Right lobe of liver (tissue), 6 donors: ENCODE data around the gene IGFBP2. TPM values are rescaled to one million over a fixed set of nuclear protein-coding genes. Genes with fewer than 3 reads are reported as not detected.

Experiments
- ATAC-seq, 4 donors: fragments of 200-7000 bp; cut with Tn5 transposase; one replicate each; pipeline ENCODE4 v1.9.1; 2020; ENCODE audit warnings: mild to moderate bottlenecking in 4 of 4, moderate library complexity in 4 of 4
- DNase-seq, 3 donors: peaks; one replicate each; pipeline ENCODE4 v3.0.0-alpha.2; 2020
- H3K27ac ChIP-seq, 3 donors: fragments of 200-600 bp; one replicate each; pipeline ENCODE4 v1.8.0; 2022
- H3K27me3 ChIP-seq, 2 donors: fragments of 200-600 bp; one replicate each; pipeline ENCODE4 v1.8.0; 2022
- H3K36me3 ChIP-seq, 4 donors: fragments of 200-600 bp; sonication (generic) in 1 of 4; one replicate each; pipeline versions ENCODE4 v1.5.1 to v1.8.0; 2017 to 2022; ENCODE audit warnings: control low read depth in 1 of 4
- H3K4me1 ChIP-seq, 4 donors: fragments of 200-600 bp; sonication (generic) in 1 of 4; one replicate each; pipeline versions ENCODE4 v1.5.1 to v1.8.0; 2017 to 2022; ENCODE audit warnings: control low read depth in 1 of 4
- H3K4me3 ChIP-seq, 3 donors: fragments of 200-600 bp; one replicate each; pipeline ENCODE4 v1.8.0; 2022
- H3K9me3 ChIP-seq, 4 donors: fragments of 200-600 bp; sonication (generic) in 1 of 4; one replicate each; pipeline versions ENCODE4 v1.5.1 to v1.8.0; 2017 to 2022; ENCODE audit warnings: control low read depth in 1 of 4
- CTCF ChIP-seq, 4 donors: fragments of 200-600 bp in 3 of 4; fragments of 450-650 bp in 1 of 4; IDR thresholded peaks; one replicate each; pipeline versions ENCODE4 v1.5.1 to v1.8.0; 2016 to 2022; ENCODE audit warnings: antibody characterized with exemption in 4 of 4, mild to moderate bottlenecking in 2 of 4
- POLR2A ChIP-seq: fragments of 450-650 bp; IDR thresholded peaks from one replicate; pipeline ENCODE4 v1.6.1; 2017; ENCODE audit warnings: antibody characterized with exemption, mild to moderate bottlenecking
- WGBS: methylation state at CpG from one replicate; pipeline ENCODE4 v1.1.6; 2018; ENCODE audit warnings: low coverage, low lambda C conversion rate; ENCODE audit not compliant: insufficient coverage; ENCODE audit errors: missing lambda C conversion rate; 5-methylcytosine and 5-hydroxymethylcytosine counted together
- intact Hi-C, 2 donors: fragments of 100-400 bp; cut with DNase I; formaldehyde crosslinking; loops; one replicate each; pipeline versions ENCODE4 v1.11.2 to v1.14.1; 2022
- total RNA-seq, 6 experiments: library from RNA; depleted of rRNA in 2 of 6; stranded (reverse); fragments of >200 nt in 2 of 6; fragmentation: NEBNext Ultra II Directional in 3 of 6; extraction: Animal tissue kit (Norgen Biotek cat#: 25700) in 3 of 6; gene quantifications; one replicate each; pipeline versions ENCODE4 v1.1.0 to v1.2.4, GENCODE V29; 2016 to 2023
- donor health status: DM: no; HTN: yes; CAD: no.
- donor health status: DM: no; HTN: no; CAD: no.
- donor health status: DM: no; HTN: no; CAD: no.
- donor health status: DM: no; HTN: yes; CAD: no.
- donor health status: DM: no; HTN: yes; CAD: no.

IGFBP2 gene
- total RNA-seq, 6 experiments from 2014 or later: 276 to 1,091 (median 406) TPM

- intact Hi-C loops: no loop called here
- no peaks in the 10 kb centered on the region for H3K9me3 ChIP-seq
- H3K4me3 ChIP-seq: no peak overlapping the region
- TF ChIP-seq CTCF (IDR thresholded peaks at IDR 0.05) (peak; percentile 56 to 70 (median 59)), POLR2A (no peak)
- peak; percentile 86 to 92 (median 90) for ATAC-seq
- DNase-seq: no peak
- peaks cover 0 to 14% (median 7%) of the 10 kb centered on the region in 4 donors for H3K4me1 ChIP-seq
- H3K27me3 ChIP-seq: peaks cover 0 to 15% of the 10 kb centered on the region in 2 donors
- no peak overlapping the region for H3K27ac ChIP-seq
- 0% methylated on average over 5 of the region's 5 CpGs for WGBS
- H3K36me3 ChIP-seq: no peaks in the 10 kb centered on the region
These were observed 65.7 kb downstream of the IGFBP2 start for GRCh38 chr2:216698895-216699294.

GRCh38 chr2:216700088-216700567 is 66.9 kb downstream of the IGFBP2 start:
- H3K27ac ChIP-seq: no peak overlapping the region
- H3K9me3 ChIP-seq: no peaks in the 10 kb centered on the region
- intact Hi-C loops: no loop called here
- no peak overlapping the region for H3K4me3 ChIP-seq
- no peaks in the 10 kb centered on the region for H3K36me3 ChIP-seq
- peaks cover 0 to 2% (median under 1%) of the 10 kb centered on the region in 4 donors for H3K4me1 ChIP-seq
- H3K27me3 ChIP-seq: peaks cover 0 to 3% of the 10 kb centered on the region in 2 donors
- ATAC-seq: no peak
- no peak for TF ChIP-seq CTCF (IDR thresholded peaks at IDR 0.05)
- no peak for TF ChIP-seq POLR2A
- WGBS: 74% methylated on average over 7 of the region's 7 CpGs
- no peak for DNase-seq

GRCh38 chr2:216700781-216701180 is 67.6 kb downstream of the IGFBP2 start:
- TF ChIP-seq CTCF (IDR thresholded peaks at IDR 0.05) (no peak), POLR2A (no peak)
- Histone ChIP-seq H3K27ac (no peak overlapping the region), H3K36me3 (no peaks in the 10 kb centered on the region), H3K9me3 (no peaks in the 10 kb centered on the region), H3K4me1 (no peaks in the 10 kb centered on the region), H3K27me3 (no peaks in the 10 kb centered on the region), H3K4me3 (no peak overlapping the region)
- WGBS: 47% methylated on average over 5 of the region's 5 CpGs
- ATAC-seq (no peak), DNase-seq (no peak)
- intact Hi-C loops: no loop called here

DNA sequence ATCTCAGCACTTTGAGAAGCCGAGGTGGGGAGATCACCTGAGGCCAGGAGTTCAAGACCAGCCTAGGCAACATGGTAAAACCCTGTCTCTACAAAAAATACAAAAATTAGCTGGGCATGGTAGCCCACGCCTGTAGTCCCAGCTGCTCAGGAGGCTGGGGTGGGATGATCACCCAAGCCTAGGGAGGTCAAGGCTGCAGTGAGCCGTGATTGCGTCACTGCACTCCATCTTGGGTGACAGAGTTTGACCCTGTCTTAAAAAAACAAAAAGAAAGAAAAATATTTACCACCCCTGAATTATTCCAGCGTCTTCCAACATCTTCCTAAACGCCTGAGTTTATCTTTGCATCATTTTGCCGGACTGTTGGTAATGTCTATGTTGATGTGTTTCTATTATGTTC is 68.3 kb downstream of the IGFBP2 start:
- Histone ChIP-seq H3K9me3 (no peaks in the 10 kb centered on the region), H3K27me3 (no peaks in the 10 kb centered on the region), H3K4me3 (no peak overlapping the region), H3K36me3 (no peaks in the 10 kb centered on the region), H3K27ac (no peak overlapping the region), H3K4me1 (no peaks in the 10 kb centered on the region)
- ATAC-seq (no peak), DNase-seq (no peak)
- intact Hi-C loops: no loop called here
- TF ChIP-seq POLR2A: no peak
- no peak for TF ChIP-seq CTCF (IDR thresholded peaks at IDR 0.05)
- WGBS: 56% methylated on average over 7 of the region's 7 CpGs

DNA sequence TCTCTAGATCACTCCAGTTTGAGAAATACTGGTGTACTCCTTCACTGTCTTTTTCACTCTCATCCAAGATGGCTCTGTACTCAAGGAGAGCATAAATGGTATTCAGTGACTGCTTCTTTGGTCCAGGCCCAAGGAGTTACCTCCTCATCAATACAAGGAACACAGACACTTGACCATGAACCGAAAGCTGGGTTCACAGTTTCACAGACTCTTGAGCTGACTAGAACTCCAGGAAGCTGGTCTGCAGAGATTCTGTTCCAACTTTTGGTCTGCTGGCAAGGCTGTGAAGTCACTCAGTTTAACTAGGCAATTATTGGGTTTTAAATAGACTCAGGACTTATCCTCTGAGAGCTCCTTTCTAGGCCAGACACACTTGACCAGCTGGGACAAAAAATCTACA is 69.5 kb downstream of the IGFBP2 start:
- intact Hi-C loops: no loop called here
- no peaks in the 10 kb centered on the region for H3K4me1 ChIP-seq
- ATAC-seq: no peak
- no peaks in the 10 kb centered on the region for H3K27me3 ChIP-seq
- H3K4me3 ChIP-seq: no peak overlapping the region
- no peak overlapping the region for H3K27ac ChIP-seq
- WGBS: 83% methylated on average over 1 of the region's 1 CpG
- no peaks in the 10 kb centered on the region for H3K36me3 ChIP-seq
- DNase-seq: no peak
- H3K9me3 ChIP-seq: no peaks in the 10 kb centered on the region
- no peak for TF ChIP-seq CTCF (IDR thresholded peaks at IDR 0.05)
- no peak for TF ChIP-seq POLR2A
